ENCODE results near the gene ZBTB42. TPM values are rescaled to one million over a fixed set of nuclear protein-coding genes. Genes with fewer than 3 reads are reported as not detected.

ZBTB42 gene
- total and polyA plus RNA-seq, 7 donors = 1.5 to 5.5 (median 4.2) TPM

- TF ChIP-seq POLR2AphosphoS5 (IDR thresholded peaks at IDR 0.05) (no peak), CTCF (IDR thresholded peaks at IDR 0.05) (no peak), EP300 (IDR thresholded peaks at IDR 0.05) (no peak), POLR2A (IDR thresholded peaks at IDR 0.05) (no peak)
- 86 to 92% methylated on average over 10 of the region's 10 CpGs for WGBS, 2 donors
These were observed 43.7 kb upstream of the ZBTB42 start for GRCh38 chr14:104757238-104757585.

GRCh38 chr14:104757681-104758392, 43.1 kb upstream of the ZBTB42 start:
- no peak overlapping the region for H3K4me3 ChIP-seq
- H3K27me3 ChIP-seq = no peaks in the 10 kb centered on the region
- WGBS, 2 donors = 94 to 95% methylated on average over 19 of the region's 19 CpGs
- no peak for TF ChIP-seq POLR2A (IDR thresholded peaks at IDR 0.05)
- no peak for TF ChIP-seq POLR2AphosphoS5 (IDR thresholded peaks at IDR 0.05)
- no peak for TF ChIP-seq EP300 (IDR thresholded peaks at IDR 0.05)
- no peak for TF ChIP-seq CTCF (IDR thresholded peaks at IDR 0.05)
- no peak overlapping the region for H3K27ac ChIP-seq
- intact Hi-C loops (cut with DNase I) = no loop called here
- peaks cover 14 to 68% (median 29%) of the 10 kb centered on the region in 4 donors for H3K36me3 ChIP-seq
- no peaks in the 10 kb centered on the region for H3K9me3 ChIP-seq
- peaks cover 2 to 22% (median 19%) of the 10 kb centered on the region in 4 donors for H3K4me1 ChIP-seq
- no peak for DNase-seq

More at GRCh38 chr14:104757238-104757585, 43.7 kb upstream of the ZBTB42 start:
- DNase-seq = no peak
- Histone ChIP-seq H3K9me3 (no peaks in the 10 kb centered on the region), H3K4me1 (peaks cover 2 to 23% (median 20%) of the 10 kb centered on the region in 4 donors), H3K4me3 (no peak overlapping the region), H3K36me3 (peaks cover 14 to 66% (median 29%) of the 10 kb centered on the region in 4 donors), H3K27me3 (no peaks in the 10 kb centered on the region), H3K27ac (no peak overlapping the region)
- intact Hi-C loops (cut with DNase I) = no loop called here

- DNase-seq = no peak
- peaks cover 14 to 68% (median 29%) of the 10 kb centered on the region in 4 donors for H3K36me3 ChIP-seq
- 88 to 90% methylated on average over 30 of the region's 30 CpGs for WGBS, 2 donors
- no peak for TF ChIP-seq CTCF (IDR thresholded peaks at IDR 0.05)
- TF ChIP-seq POLR2A (IDR thresholded peaks at IDR 0.05) = no peak
- no peak for TF ChIP-seq EP300 (IDR thresholded peaks at IDR 0.05)
- no peak for TF ChIP-seq POLR2AphosphoS5 (IDR thresholded peaks at IDR 0.05)
- no peaks in the 10 kb centered on the region for H3K9me3 ChIP-seq
- intact Hi-C loops (cut with DNase I) = no loop called here
- no peak overlapping the region for H3K27ac ChIP-seq
- H3K4me3 ChIP-seq = no peak overlapping the region
- no peaks in the 10 kb centered on the region for H3K27me3 ChIP-seq
- H3K4me1 ChIP-seq = peaks cover 1 to 13% (median 12%) of the 10 kb centered on the region in 4 donors
These were observed 41.6 kb upstream of the ZBTB42 start for GRCh38 chr14:104758981-104759969.

- Histone ChIP-seq H3K27me3 (no peaks in the 10 kb centered on the region), H3K36me3 (peaks cover 0 to 23% (median 6%) of the 10 kb centered on the region in 4 donors), H3K9me3 (no peaks in the 10 kb centered on the region), H3K27ac (no peak overlapping the region), H3K4me3 (no peak overlapping the region), H3K4me1 (peaks cover 0 to 10% (median 9%) of the 10 kb centered on the region in 4 donors)
- intact Hi-C loops (cut with DNase I) = loop anchor here (5.0 to 10.0 kb wide), 2 partner anchors 102 to 279 kb away; partner anchors contain the start of gene CEP170B
- 93% methylated on average over 3 of the region's 3 CpGs for WGBS, 2 donors
- DNase-seq = no peak
- TF ChIP-seq POLR2A (IDR thresholded peaks at IDR 0.05) = no peak
- no peak for TF ChIP-seq POLR2AphosphoS5 (IDR thresholded peaks at IDR 0.05)
- TF ChIP-seq EP300 (IDR thresholded peaks at IDR 0.05) = no peak
- no peak for TF ChIP-seq CTCF (IDR thresholded peaks at IDR 0.05)
These were observed 35.4 kb upstream of the ZBTB42 start for GRCh38 chr14:104765517-104765916.
